ENCODE results near the gene LDB2.
"Not testable (repeated sequence)": the region's sequence is repeated elsewhere in the genome, so short reads cannot be mapped to it uniquely, and the experiment has no call there.

LDB2 gene

GRCh38 chr4:16544869-16545268 is 353.6 kb downstream of the LDB2 start:
- DNase-seq (ENCODE audit: low read depth) = no peak

GRCh38 chr4:16544251-16544721 is 354.2 kb downstream of the LDB2 start:
- DNase-seq (ENCODE audit: low read depth) = no peak

- DNase-seq (ENCODE audit: low read depth) = no peak
Observed at GRCh38 chr4:16537926-16538325, 360.5 kb downstream of the LDB2 start.

GRCh38 chr4:16532240-16532970 is 366.0 kb downstream of the LDB2 start:
- DNase-seq (ENCODE audit: low read depth) = no peak

GRCh38 chr4:16530688-16531635 is 367.5 kb downstream of the LDB2 start:
- no peak for DNase-seq (ENCODE audit: low read depth)

GRCh38 chr4:16524911-16525554 is 373.4 kb downstream of the LDB2 start:
- no peak for DNase-seq (ENCODE audit: low read depth)

- DNase-seq (ENCODE audit: low read depth) = no peak
Observed at GRCh38 chr4:16524406-16524805, 374.0 kb downstream of the LDB2 start.

- DNase-seq (ENCODE audit: low read depth) = not testable (repeated sequence)
Observed at GRCh38 chr4:16523526-16523925, 374.9 kb downstream of the LDB2 start.

GRCh38 chr4:16521156-16521915 is 377.1 kb downstream of the LDB2 start:
- no peak for DNase-seq (ENCODE audit: low read depth)

- no peak for DNase-seq (ENCODE audit: low read depth)
Observed at GRCh38 chr4:16516796-16517439, 381.5 kb downstream of the LDB2 start.

GRCh38 chr4:16513876-16514275 is 384.6 kb downstream of the LDB2 start:
- DNase-seq (ENCODE audit: low read depth) = no peak

- DNase-seq (ENCODE audit: low read depth) = no peak
Observed at GRCh38 chr4:16508968-16509367, 389.5 kb downstream of the LDB2 start.

GRCh38 chr4:16505726-16506125 is 392.7 kb downstream of the LDB2 start:
- DNase-seq (ENCODE audit: low read depth) = no peak

- no peak for DNase-seq (ENCODE audit: low read depth)
Observed at GRCh38 chr4:16505267-16505666, 393.2 kb downstream of the LDB2 start.

- no peak for DNase-seq (ENCODE audit: low read depth)
Observed at GRCh38 chr4:16503421-16504100, 394.9 kb downstream of the LDB2 start.

- no peak for DNase-seq (ENCODE audit: low read depth)
Observed at GRCh38 chr4:16498978-16499377, 399.5 kb downstream of the LDB2 start.

GRCh38 chr4:16496501-16496900 is 401.9 kb downstream of the LDB2 start:
- DNase-seq (ENCODE audit: low read depth) = no peak

- no peak for DNase-seq (ENCODE audit: low read depth)
Observed at GRCh38 chr4:16492872-16493271, 405.6 kb downstream of the LDB2 start.

- DNase-seq (ENCODE audit: low read depth) = no peak
Observed at GRCh38 chr4:16489226-16489625, 409.2 kb downstream of the LDB2 start.

- DNase-seq (ENCODE audit: low read depth) = no peak
Observed at GRCh38 chr4:16488084-16488483, 410.4 kb downstream of the LDB2 start.

- no peak for DNase-seq (ENCODE audit: low read depth)
Observed at GRCh38 chr4:16484711-16485110, 413.7 kb downstream of the LDB2 start.

Data from activated T-cell treated with anti-CD3 and anti-CD28 coated beads for 24 hours (primary cell).